NCI-H2029 treated with DMSO at 0.1 percent for 48 hours (cell line): ENCODE measurements around the gene TSPAN18.

ENCODE experiments used
- DNase-seq: peaks from one replicate; lab custom pipeline; 2025; lab: John Stamatoyannopoulos, UW

The TSPAN18 gene

DNA sequence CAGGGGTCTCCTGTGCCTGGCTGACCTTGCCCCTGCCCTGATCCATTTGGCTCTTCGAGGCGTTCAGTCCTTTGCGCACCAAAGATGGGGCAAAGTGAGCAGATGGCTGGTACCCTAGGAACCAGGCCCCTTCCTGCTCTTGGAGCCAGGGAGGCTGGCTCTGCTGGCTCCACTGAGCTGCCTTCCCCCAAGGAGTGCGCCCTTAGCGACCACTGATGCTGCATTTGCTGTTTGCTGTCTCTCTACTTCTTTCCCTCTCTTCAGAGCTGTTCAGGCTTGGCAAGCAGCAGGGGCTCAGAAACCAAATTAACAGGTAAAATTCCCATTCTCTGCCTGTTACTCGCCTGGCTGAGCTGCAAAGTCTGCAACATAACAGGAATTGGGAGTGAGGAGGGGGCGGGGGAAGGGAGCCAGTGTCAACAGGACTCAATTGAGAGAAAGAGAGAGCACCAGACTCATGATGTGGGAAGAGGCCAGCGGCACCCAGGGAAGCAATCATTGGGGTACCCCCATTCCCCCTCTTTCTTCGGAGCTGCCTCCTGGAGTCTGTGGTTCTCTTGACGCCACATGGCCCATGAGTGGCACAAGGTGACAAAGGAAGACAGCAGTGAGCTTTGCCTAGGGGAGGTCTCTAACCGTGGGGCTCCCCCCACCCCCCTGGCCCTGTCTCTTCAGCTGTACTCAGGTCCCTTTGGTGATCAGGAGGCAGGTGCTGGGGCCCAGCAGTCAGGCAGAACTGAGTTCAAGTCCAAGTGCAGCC, 121.6 kb downstream of the TSPAN18 start:
- no peak for DNase-seq

DNA sequence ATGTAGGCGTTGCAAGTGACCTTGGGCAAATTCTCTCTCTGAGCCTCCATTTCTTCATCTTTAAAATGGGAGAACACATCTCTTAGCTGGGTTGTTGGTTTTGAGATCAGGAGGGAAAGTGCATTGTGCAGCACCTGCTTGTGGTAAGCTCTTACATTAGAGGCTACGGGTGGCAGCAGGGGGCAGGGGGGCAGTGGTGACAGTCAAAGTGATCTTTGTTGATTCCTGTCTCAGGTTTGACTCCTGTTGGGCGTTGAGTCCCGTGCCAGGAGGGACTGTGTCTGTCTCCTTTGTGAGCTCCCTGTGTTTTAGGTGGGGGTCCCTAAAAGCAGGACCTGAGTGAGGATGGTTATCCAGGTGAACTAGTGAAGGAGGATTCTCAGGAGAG, 122.2 kb downstream of the TSPAN18 start:
- no peak for DNase-seq

DNA sequence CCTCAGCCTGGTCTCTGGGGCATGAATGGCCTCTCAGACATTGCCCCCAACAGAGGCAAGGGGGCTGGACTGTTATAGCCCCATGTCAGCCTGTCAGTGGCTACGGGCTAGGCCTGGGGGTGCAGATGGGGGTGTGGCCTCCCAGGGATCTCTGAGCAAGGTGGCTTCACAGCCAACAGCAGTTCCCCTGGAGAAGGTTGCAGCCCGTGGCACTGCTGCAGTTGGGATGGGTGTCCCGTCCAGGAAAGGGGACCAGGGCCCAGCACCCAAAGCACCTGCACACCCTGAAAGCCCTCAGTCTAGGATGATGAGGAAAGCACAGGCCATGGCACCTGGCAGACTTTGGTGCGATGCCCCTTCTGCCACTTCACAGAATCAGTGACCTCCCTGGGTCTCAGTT, 122.7 kb downstream of the TSPAN18 start:
- no peak for DNase-seq

DNA sequence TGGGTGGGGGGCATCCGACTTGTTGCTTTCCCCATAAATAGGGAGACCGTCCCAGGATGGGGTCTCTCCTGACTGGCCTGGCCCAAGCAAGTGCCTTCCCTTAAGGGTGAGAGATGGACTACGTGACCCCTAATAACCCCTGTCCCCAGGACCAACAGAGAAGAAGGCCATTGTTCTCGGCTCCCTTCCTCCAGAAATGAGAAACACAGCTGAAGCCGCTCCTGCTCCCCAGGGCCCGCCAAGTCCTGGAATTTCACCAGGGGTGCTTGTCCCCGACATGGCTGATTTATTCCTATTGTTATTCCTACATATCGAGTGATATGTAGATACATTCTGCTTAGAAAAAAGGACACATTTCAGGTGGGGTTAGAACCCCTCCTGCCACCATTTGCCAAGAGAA, 123.2 kb downstream of the TSPAN18 start:
- DNase-seq, result no peak

DNA sequence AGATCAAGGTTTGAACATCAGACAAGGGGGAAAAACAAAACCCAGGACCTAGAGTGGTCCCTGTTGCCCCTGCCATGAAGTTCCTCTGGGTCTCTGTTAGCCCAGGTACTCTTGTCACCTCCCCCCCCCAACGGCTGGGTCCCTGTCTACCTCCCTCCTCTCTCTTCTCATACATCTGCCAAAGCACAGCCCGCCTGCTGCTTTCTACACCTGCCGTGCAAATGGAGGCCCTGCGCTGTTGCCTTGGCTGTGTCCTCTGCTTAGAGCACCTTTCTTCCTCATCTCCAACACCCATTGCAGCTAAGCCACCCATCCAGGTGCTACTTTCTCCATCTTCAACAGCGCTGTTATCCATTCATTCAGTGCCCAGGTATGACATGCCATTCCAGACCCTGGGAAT, 124.7 kb downstream of the TSPAN18 start:
- DNase-seq, result no peak

DNA sequence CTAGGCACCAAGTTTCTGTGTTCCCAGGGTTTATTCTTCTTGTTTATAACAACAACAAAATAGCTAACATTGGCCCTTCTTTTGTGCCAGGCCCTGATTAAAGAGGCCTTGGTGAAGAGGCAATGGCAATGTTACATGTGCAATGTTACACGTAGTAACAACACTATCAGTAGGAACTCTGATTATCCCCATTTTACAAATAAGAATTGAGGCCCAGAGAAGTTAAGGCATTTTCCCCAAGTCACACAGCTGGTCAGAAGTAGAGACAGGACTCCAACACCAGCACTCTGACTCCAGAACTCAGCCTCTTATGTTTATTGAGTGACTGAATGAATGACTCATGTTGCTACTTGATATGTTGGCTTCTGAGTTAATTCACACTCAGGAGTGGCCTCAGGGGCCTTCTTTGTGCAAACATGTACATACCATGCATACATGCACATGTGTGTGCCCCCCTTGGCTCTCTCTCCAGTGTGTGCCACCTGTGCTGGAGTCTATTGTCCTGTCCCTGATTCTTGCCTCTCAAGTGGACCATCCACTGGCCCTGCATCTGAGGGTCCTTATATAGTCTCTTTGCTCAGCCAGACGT, 125.5 kb downstream of the TSPAN18 start:
- no peak for DNase-seq

DNA sequence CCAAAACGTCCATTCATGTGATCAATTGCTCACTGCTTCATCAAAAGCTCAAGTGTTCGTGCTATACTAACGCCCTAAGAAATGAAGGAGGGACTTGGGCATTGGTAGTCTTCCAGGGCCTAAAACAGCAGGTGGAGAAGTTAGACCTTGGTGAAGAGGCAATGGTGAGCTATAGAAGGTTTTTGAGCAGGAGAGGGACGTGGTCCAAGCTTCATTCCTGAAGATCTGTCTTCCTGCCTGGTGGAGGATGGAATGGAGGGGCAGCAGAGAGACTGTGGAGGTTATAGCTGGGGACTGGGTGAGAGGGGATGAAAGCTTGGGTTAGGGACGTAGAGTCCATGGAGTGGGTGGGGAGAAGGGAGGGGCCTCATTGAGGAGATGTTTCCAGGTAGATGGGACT, 126.2 kb downstream of the TSPAN18 start:
- no peak for DNase-seq

DNA sequence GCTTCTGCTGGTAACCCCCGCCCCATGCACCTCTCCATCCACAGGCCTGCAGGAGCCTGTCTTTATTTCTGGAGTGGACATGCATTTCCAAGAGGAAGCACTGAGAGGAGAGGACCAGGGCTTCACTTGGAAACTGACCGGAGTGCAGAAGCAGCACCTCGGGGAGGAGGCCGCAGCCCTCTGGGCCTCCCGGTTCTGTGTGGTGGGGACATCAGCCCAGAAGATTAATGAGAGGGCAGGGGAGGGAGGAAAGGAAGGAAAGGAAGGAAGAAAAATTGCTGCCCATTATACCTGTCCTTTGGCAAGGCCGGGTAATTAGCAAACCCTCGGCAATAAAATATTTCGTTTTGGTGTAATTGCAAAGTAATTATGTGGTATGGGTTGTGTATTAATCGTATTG, 126.9 kb downstream of the TSPAN18 start:
- DNase-seq, result no peak

DNA sequence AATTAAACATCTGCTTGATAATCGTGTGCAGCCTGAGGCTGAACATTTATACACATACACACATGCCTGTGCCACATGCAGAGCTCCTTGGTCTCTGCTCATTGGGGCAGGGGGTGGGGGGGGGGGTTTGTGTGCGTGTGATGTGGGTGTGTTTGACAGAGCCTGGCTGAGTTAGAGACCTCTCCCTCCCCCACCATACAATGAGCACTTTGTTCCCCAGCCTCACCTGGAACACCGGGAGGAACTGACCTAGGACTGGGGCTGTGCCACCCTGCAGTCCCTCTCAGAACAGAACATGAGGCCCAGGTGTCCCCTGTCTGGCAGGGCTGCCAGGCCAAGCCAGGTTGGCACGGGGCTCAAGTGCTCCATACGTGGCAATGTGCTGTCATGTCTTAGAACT, 127.3 kb downstream of the TSPAN18 start:
- no peak for DNase-seq

DNA sequence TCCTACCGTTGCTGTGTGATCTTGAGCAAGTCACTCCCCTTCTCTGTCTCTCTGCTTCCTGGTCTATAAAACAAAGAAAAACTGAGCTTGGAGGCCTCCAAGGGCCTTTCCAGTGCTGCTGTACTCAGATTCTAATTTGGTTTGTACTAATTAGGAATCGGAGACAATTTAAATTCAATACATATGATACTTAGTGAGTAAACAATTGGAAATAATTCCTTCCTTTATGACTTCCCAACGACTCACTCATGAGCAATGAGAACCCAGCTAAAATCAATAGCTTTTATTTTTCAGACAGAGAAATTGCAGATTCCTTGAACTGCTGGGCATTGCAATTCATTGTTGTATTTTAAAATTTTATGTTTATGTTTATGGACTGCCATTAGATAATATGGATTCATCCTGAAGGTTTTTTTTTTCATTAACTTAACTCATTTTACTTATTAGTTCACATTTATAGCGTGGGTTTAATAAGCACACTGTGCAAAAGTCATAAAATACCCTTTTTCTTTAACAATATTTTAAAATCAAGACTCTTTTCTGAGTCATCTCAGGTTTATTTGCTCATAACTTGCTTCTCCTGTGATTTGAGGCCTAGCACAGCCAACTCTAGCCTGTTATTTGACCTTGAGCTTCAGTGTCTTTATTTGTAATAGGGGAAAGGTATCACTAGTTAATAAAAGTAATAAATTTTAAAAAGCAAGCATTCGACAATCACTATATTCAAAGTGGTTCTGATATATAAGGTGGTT, 128.2 kb downstream of the TSPAN18 start:
- no peak for DNase-seq

DNA sequence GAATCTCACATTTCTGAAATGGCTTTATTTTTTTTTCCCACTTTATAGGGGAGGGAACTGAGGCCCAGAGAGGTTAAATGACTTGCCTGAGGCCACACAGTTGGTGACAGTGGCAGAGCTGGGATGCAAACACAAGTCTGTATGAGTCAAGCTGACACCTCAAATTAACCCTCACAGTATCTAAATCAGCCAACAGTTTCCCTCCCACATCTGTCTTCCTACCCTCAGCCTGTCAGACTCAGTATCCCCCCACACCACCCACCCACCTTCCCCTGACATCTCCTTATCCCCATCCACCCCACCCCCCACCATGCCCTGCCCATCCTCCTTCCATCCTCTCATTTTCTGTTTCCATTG, 128.7 kb downstream of the TSPAN18 start:
- DNase-seq, result no peak

DNA sequence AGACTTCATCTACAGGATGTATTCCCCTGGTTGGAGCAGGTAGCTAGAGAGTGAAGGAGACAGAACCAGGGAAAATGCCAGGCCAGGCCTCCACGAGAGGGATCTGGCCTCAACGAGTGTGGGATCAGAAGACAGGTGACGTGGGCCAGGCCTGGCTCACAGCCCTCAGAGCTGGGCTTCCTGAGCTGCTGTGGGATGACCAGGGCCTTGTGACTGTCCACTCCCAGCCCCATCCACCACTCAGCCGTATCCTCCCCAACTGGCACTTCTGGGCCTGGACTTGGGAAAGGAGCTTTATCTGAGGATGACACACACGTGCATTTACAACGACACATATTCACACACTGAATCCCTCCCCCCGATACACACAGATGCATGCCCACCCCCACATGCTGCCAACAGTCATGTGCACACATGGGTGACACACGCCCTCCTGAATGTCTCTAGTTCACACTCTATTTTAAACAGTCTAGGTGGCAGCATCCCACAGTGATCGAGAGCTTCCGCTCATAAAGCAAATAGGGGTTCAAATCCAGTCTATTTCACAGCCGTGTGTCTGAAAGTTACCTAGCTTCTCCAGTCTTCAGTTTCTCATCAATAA, 130.8 kb downstream of the TSPAN18 start:
- DNase-seq, result no peak

DNA sequence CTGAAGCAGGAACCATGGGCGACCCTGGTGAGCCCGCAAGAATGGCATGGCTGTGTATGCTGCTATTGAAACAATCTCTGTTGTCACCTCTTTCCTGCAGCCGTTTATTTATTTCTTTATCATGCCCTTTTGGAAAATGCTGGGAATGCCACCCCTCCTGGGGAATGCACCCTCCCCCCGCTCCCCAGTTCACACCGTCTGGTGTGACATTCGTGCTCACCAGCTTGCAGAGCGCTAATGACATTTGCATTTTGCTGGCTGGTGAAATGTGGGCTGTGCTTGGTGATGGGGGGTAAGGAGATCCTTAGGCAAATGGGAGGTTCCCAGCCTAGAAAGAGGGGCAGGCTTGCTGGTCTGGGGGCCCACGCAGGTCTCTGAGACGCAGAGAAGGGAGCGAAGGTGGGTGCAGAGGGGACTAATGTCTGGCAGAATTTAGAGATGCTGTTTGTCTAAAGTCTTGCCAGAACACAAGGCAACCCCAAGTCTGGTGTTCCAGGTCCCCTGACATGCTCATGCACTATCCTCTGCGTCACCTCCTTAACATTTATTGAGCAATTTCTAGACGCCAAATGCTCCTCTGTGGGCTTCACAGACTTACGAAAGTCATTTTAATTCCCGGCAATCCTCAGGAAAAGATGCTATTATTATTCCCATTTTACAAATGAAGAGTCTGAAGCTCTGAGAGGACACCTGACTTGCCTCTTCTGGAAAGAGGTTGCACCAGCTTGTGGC, 132.2 kb downstream of the TSPAN18 start:
- DNase-seq, result no peak

DNA sequence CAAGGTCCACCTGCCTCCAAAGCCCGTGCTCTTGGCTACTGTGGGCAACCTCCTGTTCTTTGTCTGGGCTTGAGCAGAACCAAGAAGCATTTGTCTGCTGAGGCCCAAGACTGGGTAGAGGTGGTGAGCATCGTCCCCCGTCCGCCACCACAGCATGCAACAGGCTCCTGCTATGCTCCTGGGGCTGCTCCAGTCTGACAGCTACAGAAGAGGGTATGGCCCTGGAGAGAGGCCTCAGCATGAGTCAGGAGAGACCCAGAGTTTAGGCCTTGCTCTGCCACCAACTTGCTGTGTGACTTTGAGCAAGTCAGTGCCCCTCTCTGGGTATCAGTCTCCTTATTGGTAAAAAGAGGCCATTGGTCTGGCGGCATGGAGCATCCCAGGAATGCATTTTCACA, 132.8 kb downstream of the TSPAN18 start:
- no peak for DNase-seq

DNA sequence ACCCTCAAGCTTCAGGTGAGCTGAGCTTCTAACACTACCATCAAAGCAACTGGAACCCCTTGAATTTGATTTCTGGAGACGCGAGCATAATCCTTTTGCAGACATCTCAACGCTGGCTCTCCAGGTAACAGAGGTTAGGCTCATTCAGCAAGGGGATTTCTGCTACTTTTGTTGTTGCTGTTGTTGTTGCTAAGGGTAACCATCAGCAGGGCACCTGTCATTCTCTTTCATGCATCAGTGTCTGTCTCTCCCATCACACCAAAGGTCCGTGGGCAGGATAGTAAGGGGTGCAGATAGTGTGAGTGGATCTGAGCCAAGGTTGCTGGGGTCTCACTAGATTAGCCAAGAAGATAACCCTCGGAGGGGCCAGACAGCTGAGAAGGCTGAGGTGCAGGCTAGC, 133.6 kb downstream of the TSPAN18 start:
- no peak for DNase-seq

DNA sequence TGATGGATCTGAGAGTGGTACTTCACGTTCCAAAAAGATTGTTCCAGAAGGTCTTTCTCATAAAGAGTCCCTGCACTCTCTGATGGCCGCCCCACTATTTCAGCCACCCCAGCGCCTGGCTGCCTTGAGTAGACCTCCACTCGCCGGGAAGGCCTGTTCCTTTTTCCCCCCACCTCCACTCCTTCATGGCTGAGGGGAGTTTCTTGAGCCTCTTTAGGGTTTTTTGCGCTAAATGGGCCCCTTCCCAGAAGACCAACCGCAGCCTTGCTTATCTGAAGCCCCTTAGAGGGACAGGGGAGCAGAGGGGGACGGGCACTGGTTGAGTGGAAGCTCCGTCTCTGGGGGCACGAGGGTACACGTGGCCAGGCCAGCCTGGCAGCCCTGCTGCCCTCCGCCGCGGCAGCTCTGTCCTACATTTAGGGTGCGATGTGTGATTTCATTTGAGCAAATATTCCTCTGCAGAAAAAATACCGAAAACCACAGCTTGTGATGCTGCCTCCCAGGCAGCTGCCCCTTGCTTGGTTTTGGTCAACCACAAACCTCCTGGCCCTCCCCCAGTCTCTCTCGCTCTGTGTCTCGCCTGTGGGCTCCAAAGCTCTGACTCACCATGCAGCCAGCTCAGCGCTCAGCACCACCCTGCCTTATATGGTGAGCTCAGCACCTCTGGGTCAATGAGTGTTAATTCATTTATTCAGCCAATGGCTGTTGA, 135.2 kb downstream of the TSPAN18 start:
- DNase-seq, result no peak

DNA sequence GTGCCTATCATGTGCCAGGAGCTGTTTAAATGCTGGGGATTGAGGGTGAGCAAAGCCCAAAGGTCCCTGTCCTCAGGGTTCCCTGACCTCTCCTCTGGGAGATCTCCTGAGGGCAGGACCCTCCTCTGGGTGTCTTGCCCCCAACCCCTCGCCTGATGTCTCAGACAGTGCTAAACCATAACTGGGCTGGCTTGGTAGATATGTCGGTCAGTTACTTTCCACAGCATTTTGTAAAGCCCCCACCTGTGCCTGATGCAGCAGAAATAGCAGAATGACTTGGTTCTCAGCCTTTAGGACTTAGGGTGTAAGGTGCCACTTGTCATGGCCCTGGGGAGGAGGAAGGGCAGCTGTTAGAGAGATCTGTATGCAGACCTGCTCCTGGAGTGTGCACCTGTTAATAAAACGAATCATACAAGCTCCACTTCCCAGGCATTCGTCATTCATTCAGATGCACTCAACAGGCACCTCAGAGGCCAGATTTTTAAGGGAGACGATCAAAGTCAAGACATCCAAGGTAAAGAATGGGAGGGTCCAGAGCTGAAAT, 135.9 kb downstream of the TSPAN18 start:
- DNase-seq, result no peak

DNA sequence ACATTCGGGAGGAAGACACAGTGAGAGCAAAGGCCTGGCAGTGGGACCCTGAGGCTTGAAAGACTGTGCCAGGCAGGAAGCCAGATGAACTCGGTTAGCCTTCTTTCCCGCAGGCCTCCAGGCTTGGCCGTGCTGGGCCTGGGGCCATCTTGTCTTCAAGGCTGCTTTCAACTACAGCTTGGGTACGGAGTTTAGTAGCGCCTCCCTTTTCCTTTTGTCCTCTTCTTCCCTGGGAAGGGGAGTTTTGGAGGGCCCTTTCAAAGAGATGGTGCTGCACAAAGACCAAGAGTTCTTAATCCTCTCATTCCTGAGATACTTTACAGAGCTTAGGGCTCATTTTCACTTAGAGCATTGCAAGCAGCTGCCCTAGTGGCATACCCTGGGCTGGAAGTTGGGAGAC, 136.5 kb downstream of the TSPAN18 start:
- no peak for DNase-seq

DNA sequence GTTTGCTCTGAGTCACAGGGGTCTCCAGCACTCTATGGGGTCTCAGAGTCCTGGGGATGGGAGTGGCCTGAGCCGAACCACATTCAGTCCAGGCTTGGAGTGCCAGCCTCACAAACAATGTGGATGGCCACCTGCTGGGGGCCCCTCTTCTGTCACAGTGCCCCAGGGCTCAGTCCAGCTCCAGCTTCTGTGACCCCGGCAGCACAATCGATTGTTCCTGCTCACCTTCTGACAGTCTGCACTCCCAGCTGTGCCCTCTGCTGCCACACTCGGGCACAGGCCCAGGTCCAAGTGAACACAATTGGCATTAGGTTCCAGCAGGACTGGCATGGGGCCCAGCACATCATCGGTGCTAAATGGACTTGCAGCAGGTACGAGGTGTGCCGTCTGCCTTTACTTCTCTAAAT, 139.1 kb downstream of the TSPAN18 start:
- DNase-seq, result peak; percentile 48

DNA sequence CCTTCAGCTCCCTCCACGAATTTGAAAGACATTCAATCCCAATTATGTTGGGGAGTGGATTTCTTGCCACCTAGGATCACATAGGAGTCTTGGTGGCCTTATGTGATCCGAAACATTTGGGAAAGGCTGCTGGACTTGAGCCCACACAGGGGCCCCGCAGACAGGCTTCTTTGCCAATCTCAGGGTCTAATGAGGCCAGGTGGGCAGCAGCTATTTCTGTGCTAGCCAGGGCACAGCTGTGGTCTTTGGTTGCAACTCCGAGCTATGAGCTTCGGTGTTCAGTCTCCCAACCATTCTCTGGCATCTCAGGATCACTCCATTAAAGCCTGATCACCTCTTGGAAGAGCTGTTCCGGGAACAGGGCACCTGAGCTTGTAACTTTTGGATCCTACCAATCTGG, 139.5 kb downstream of the TSPAN18 start:
- DNase-seq, result no peak

DNA sequence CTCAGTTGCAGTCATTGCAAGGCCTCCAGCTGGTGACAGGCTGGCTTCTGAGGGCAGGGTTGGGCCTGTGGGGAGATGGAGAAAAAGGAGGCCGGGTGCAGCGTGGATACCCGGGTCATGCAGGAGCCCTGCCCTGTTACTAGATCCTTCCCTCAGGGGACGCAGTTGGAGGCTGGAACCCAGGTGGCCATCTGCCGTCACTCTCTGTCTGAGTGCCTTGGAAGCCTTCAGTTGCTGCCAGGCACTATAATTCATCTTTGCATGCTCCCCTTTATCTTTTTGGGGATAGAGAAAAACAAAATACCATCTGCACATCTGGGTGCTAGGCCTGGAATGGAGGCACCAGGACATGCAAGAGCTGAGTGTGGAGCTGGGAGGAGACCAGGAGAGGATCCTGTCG, 141.3 kb downstream of the TSPAN18 start:
- no peak for DNase-seq
